IPS-20b (cell line): ENCODE results near the gene ERVMER34-1.

ENCODE experiments used
- H3K27ac ChIP-seq: one replicate; pipeline ENCODE4 v1.5.1; 2013; ENCODE audit warnings: low read length
- H3K27me3 ChIP-seq: 2 replicates; pipeline ENCODE4 v1.6.1; 2013; ENCODE audit warnings: mild to moderate bottlenecking, low read length, inconsistent platforms; ENCODE audit not compliant: insufficient read depth
- H3K36me3 ChIP-seq: 2 replicates; pipeline ENCODE4 v1.6.1; 2013; ENCODE audit warnings: low read depth, mild to moderate bottlenecking, inconsistent platforms, low read length, moderate library complexity; ENCODE audit not compliant: insufficient read depth
- H3K4me1 ChIP-seq: 2 replicates; pipeline ENCODE4 v1.6.1; 2013; ENCODE audit warnings: mild to moderate bottlenecking, control low read depth, inconsistent platforms, low read length, moderate library complexity; ENCODE audit not compliant: insufficient read depth
- H3K4me3 ChIP-seq: 2 replicates; pipeline ENCODE4 v1.5.1; 2013; ENCODE audit warnings: mild to moderate bottlenecking, low read length, inconsistent platforms
- H3K9ac ChIP-seq: 2 replicates; pipeline ENCODE4 v1.6.1; 2013; ENCODE audit warnings: low read depth, mild to moderate bottlenecking, inconsistent platforms, low read length, moderate library complexity
- H3K9me3 ChIP-seq: 2 replicates; pipeline ENCODE4 v1.6.1; 2013; ENCODE audit warnings: mild to moderate bottlenecking, low read depth, low read length, inconsistent platforms; ENCODE audit not compliant: insufficient read depth

The ERVMER34-1 gene

DNA sequence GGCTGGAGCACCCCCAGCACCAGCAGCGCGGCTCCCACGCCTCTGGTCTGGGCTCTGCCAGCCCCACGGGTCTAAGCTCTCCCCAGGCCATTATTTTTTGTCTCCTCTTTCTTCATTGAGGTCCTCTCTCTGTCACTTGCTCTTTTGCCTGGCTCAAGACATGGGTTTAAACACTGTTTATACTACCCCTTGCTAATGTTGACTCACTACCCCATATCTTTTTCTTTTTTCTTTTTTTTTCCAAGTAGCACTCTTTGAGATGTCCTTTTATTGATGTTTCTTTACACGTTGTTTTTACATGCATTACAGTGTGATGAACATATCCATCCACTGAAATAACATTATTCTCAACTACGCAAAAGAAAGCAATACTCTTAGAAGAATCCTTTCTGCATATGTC lies 1.7 kb upstream of the ERVMER34-1 start:
- Histone ChIP-seq H3K36me3 (peaks cover 10% of the 10 kb centered on the region; the same call in 1 of the 2 replicates), H3K27ac (no peak overlapping the region), H3K9ac (no peak overlapping the region), H3K4me1 (no peaks in the 10 kb centered on the region), H3K27me3 (peaks cover 37% of the 10 kb centered on the region), H3K9me3 (no peaks in the 10 kb centered on the region), H3K4me3 (no peak overlapping the region)

DNA sequence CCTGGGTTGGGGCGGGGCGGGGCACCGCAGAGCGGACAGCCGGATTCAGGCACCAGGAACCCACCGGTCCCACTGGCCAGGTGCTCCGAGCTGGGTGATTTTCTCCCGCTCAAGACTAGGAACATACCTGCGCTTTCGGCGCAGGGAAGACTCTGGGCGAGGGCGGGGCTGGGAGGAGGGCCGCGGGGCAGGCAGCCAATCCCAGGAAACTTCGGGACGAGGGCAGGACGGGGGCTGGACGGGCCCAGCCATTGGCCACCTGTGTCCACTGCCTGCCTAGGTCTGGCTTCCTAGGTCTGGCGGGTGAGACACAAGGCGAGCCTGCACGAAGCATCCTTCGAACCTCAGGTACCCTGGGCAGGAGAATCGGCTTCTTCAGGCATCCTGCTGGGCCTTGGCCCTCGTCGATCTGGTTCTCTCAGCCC lies 274 bp upstream of the ERVMER34-1 start:
- Histone ChIP-seq H3K27ac (no peak overlapping the region), H3K9ac (peak overlapping the region; percentile 72; the same call in 1 of the 2 replicates), H3K4me3 (peak overlapping the region; percentile 66; the same call in 1 of the 2 replicates), H3K27me3 (peaks cover 37% of the 10 kb centered on the region), H3K9me3 (no peaks in the 10 kb centered on the region), H3K4me1 (no peaks in the 10 kb centered on the region), H3K36me3 (peaks cover 13% of the 10 kb centered on the region; the same call in 1 of the 2 replicates)

DNA sequence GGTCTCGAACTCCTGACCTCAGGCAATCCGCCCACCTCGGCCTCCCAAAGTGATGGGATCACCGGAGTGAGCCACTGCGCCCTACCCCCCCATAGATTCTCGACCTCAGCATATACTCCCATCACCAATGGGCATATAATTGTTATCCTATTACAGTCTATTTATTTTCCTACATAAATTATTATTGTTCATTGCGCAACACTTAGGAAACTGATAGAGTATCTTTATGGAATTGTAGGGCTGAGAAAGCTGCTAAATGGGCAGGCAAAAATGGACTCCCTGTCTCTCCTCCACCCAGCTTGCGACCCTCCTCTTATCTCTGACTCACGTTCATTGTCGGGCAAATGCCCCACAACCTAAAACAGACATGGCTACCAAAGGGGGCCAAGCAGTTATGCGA lies 1.0 kb downstream of the ERVMER34-1 start:
- peaks cover 19% of the 10 kb centered on the region; the same call in 1 of the 2 replicates for H3K36me3 ChIP-seq
- peak overlapping the region; percentile 72; the same call in 1 of the 2 replicates for H3K9ac ChIP-seq
- H3K4me1 ChIP-seq, result no peaks in the 10 kb centered on the region
- H3K4me3 ChIP-seq, result peak overlapping the region; percentile 66; the same call in 1 of the 2 replicates
- no peaks in the 10 kb centered on the region for H3K9me3 ChIP-seq
- no peak overlapping the region for H3K27ac ChIP-seq
- peaks cover 37% of the 10 kb centered on the region for H3K27me3 ChIP-seq

DNA sequence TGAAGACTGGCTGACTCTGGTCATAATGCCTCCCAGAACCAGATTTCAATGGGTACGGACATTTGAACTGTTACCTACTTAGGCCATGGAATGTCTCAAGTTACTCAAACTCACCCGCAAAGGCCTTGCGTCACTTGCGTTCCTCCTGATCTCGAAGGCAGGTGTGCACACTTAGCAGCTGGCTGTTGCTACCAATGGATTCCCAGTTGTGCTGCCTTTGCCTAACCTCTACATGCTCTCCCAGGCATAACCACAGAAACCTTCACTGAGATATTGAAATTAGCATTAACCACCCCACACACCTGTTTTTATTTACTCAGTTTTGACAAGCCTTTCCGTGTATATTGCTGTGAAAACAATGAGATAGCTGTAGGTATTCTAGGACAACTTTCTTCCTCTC lies 2.8 kb downstream of the ERVMER34-1 start:
- H3K9ac ChIP-seq, result no peak overlapping the region
- no peak overlapping the region for H3K27ac ChIP-seq
- no peak overlapping the region for H3K4me3 ChIP-seq
- peaks cover 37% of the 10 kb centered on the region for H3K36me3 ChIP-seq
- no peaks in the 10 kb centered on the region for H3K4me1 ChIP-seq
- H3K27me3 ChIP-seq, result peaks cover 35% of the 10 kb centered on the region
- no peaks in the 10 kb centered on the region for H3K9me3 ChIP-seq

DNA sequence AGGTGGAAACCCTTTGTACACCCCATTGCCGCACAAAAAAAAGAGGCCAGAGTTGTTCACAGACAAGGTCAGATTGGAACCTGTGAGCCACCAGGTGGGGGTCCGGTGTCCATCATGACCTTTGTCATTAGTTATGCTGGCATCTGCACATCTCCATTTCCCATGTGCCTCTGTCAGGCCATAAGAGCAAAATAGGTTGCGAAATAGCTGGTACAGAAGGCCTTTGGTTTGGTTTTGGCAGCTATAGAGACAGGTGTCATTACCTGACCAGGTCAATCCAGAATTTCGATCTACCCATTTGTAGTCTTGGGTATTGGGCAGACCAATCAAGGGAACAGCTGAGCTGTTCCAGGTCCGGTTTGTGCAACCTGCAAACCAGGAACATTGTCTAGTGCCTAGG lies 6.6 kb downstream of the ERVMER34-1 start:
- Histone ChIP-seq H3K27ac (no peak overlapping the region), H3K27me3 (no peaks in the 10 kb centered on the region), H3K4me3 (no peak overlapping the region), H3K4me1 (no peaks in the 10 kb centered on the region), H3K36me3 (peaks cover 38% of the 10 kb centered on the region), H3K9ac (no peak overlapping the region), H3K9me3 (no peaks in the 10 kb centered on the region)

DNA sequence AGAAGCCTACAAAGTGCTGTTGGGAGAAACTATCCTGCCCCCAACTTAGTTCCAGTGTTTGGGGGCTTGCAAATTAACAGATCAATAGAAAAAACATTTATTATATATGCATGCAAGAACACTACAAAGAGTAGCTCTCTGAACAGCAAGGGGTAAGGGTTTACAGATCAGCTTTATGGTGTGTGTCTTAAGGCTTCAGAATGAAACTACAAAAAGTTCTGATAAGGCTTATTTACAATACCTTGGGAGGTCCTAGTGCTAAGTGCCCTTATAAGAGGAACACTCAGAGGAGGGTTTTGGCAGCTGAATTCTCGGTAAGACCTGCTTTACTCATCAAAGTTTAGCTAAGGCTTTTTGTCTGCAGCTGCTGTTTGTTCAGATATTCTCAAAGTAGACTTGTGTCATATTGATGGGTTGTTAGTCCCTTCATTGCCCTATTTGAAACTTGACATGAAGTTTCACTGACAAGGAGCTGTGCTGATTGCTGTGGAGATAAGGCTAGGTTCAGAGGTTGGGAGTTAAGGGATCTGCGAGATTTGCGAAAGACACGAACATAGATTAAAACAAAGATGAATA lies 7.7 kb downstream of the ERVMER34-1 start:
- H3K4me3 ChIP-seq, result no peak overlapping the region
- H3K4me1 ChIP-seq, result no peaks in the 10 kb centered on the region
- H3K36me3 ChIP-seq, result peaks cover 34% of the 10 kb centered on the region
- H3K27me3 ChIP-seq, result no peaks in the 10 kb centered on the region
- no peaks in the 10 kb centered on the region for H3K9me3 ChIP-seq
- H3K27ac ChIP-seq, result no peak overlapping the region
- H3K9ac ChIP-seq, result no peak overlapping the region

DNA sequence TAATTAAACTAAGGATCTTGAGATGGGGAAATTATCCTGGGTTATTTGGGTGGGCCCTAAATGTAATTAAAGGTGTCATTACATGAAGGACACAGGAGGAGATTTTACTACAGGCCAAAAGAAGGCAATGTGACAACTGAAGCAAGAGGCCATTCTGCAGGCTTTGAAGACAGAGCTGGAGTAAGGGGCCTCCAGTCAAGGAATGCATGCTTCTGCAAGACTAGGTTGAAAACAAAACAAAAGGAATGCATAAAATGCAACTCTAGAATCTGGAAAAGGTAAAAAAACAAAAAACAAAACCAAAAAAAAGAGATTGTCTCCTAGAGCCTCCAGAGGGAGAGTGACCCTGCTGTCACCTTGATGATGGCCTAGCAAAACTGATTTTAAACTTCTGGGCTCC lies 21.6 kb downstream of the ERVMER34-1 start:
- Histone ChIP-seq H3K9ac (no peak overlapping the region), H3K4me3 (no peak overlapping the region), H3K9me3 (no peaks in the 10 kb centered on the region), H3K27me3 (no peaks in the 10 kb centered on the region), H3K4me1 (peaks cover 13% of the 10 kb centered on the region; the same call in 1 of the 2 replicates), H3K27ac (no peak overlapping the region), H3K36me3 (no peaks in the 10 kb centered on the region)

DNA sequence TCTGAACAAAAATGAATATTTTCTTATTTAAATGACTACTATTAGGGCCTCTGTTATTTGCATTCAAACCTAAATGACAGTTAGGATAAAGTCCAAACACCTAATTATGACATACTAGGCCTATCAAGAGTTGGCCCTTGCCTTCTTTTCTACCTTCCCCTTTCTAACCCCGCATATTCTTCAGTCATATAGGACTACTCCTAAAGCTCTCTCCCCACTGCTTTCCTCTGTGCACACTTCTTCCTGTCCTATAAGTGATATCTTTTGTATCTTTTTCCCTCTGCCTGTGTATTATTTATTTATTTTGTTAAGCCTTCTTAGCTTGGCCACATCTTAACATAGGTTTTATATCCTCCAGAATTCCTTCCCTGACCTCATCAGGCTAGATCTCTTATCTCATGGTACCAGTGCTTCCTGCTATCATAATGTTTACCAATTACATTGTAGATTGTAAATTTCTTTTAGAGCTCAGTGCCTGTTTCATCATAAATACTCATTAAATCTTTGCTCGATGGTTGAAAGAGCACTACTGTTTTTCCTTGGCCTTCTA lies 22.5 kb downstream of the ERVMER34-1 start:
- H3K4me3 ChIP-seq, result no peak overlapping the region
- peaks cover 13% of the 10 kb centered on the region; the same call in 1 of the 2 replicates for H3K4me1 ChIP-seq
- no peaks in the 10 kb centered on the region for H3K27me3 ChIP-seq
- H3K9ac ChIP-seq, result no peak overlapping the region
- no peaks in the 10 kb centered on the region for H3K9me3 ChIP-seq
- no peaks in the 10 kb centered on the region for H3K36me3 ChIP-seq
- no peak overlapping the region for H3K27ac ChIP-seq

DNA sequence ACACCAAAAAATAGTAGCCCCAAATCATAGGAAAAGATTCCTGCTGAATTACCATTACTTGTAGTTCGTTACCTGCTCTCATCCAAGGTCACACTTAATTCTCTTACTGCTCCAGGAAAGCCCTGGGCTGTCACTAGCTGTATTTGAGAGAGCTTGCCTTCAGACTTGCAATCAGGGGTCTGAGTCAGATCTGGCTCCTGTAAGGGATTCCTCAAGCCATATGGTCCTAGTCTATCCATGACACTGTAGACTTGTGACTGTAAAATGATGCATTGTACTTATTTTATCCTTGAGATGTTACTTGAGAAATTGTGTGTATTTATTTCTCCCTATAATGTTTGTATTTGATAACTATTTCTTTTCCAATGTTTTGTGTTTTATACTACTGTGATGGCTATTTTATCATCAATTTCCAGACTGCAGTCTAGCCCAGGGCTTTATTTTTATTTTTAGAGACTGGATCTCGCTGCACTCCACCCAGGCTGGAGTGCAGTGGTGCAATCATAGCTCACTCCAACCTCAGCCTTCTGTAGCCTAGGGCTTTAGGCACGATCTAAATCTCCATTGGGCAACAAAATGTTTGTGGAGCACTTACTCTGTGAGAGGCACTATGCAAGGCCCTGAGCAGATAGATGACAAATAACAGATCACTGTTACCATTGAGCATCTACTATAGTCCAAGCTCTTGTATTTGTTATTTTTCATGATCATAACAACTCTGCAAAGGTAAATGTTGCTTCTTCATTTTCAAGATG lies 24.2 kb downstream of the ERVMER34-1 start:
- H3K4me1 ChIP-seq, result peaks cover 16% of the 10 kb centered on the region; the same call in 1 of the 2 replicates
- H3K9me3 ChIP-seq, result no peaks in the 10 kb centered on the region
- H3K27ac ChIP-seq, result no peak overlapping the region
- H3K36me3 ChIP-seq, result no peaks in the 10 kb centered on the region
- no peaks in the 10 kb centered on the region for H3K27me3 ChIP-seq
- no peak overlapping the region for H3K9ac ChIP-seq
- no peak overlapping the region for H3K4me3 ChIP-seq

DNA sequence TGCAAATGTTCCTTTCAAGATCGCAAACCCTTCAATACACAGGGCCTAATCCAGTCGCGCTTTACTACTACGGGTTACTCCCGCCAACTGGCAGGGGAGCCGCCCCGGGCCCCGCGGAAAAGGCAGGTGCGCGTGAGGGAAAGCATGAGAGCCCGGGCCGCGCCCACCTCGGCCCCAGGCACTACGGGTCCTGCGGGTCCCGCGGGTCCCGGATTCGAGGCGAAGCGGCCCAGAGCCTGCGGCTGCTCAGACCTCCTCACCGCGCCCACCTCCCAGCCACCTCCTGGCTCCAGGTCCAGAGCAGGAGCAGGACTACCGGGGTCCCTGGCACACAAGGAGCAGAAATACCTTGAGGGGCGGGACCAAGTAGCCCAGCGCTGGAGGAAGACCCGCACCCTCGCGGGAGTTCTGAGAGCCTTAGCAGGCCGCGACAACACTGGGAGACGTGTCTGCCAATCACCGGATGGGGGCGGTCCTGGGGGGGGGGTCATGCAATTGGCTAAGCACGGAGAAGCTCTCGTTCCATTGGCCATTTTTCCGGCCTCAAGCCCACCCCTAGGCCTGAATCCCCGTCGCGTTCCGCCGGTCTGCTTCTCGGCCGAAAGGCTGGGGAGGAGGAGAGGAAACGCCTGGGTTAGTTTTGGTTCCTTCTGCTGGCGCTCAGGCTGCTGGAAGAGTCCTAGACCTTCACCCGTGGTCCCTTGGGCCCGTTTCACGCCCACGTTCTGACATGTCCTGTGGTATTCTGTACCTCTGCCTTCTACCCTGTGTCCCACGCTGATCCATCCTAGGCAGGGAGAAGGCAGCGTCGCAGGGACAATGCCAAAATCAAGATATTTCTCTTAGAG lies 29.0 kb downstream of the ERVMER34-1 start:
- Histone ChIP-seq H3K27ac (peak overlapping the region; percentile 83), H3K9me3 (no peaks in the 10 kb centered on the region), H3K9ac (peak overlapping the region; percentile 93), H3K36me3 (peaks cover 25% of the 10 kb centered on the region), H3K27me3 (no peaks in the 10 kb centered on the region), H3K4me3 (peak overlapping the region; percentile 86), H3K4me1 (peaks cover 5% of the 10 kb centered on the region; the same call in 1 of the 2 replicates)

DNA sequence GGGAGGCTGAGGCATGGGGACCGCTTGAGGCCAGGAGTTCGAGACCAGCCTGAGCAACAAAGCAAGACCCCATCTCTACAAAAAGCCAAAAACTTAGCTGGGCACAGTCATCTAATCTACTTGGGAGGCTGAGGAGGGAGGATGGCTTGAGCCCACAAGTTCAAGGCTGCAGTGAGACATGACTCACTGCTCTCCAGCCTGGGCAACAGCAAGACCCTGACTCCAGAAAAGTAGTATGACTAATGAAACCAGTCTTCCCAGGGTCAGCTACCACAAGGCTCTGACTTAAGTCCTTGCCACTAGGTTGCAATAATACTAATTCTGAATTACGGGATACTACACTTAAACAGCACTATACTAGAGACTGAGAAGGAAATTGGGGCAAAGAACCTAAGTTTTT lies 33.1 kb downstream of the ERVMER34-1 start:
- no peaks in the 10 kb centered on the region for H3K9me3 ChIP-seq
- H3K9ac ChIP-seq, result no peak overlapping the region
- H3K4me3 ChIP-seq, result no peak overlapping the region
- H3K27me3 ChIP-seq, result no peaks in the 10 kb centered on the region
- peaks cover 64% of the 10 kb centered on the region for H3K36me3 ChIP-seq
- H3K27ac ChIP-seq, result no peak overlapping the region
- peaks cover 16% of the 10 kb centered on the region; the same call in 1 of the 2 replicates for H3K4me1 ChIP-seq
